Type B pancreatic cell (in vitro differentiated cells): Measurements from ENCODE around the gene CERS6. TPM values are rescaled to one million over a fixed set of nuclear protein-coding genes. Genes with fewer than 3 reads are reported as not detected.
A peak's percentile ranks its signal among the peaks of the same experiment; 100 is the strongest.

Experiments used
- DNase-seq: peaks from one replicate; pipeline ENCODE4 v3.0.0; 2021; ENCODE audit warnings: mixed read lengths; ENCODE audit not compliant: unreplicated experiment; ENCODE audit errors: extremely low spot score
- H3K27ac Mint-ChIP-seq: 2 replicates; pipeline ENCODE4 v1.8.0; 2021; ENCODE audit warnings: mild to moderate bottlenecking, mixed read lengths
- H3K27me3 Mint-ChIP-seq: 2 replicates; pipeline ENCODE4 v1.8.0; 2021; ENCODE audit warnings: mixed read lengths
- H3K36me3 Mint-ChIP-seq: 2 replicates; pipeline ENCODE4 v1.8.0; 2021; ENCODE audit warnings: mixed read lengths
- H3K4me1 Mint-ChIP-seq: one replicate; pipeline ENCODE4 v1.8.0; 2021; ENCODE audit warnings: mixed read lengths; ENCODE audit not compliant: unreplicated experiment
- H3K4me3 Mint-ChIP-seq: 2 replicates; pipeline ENCODE4 v1.8.0; 2021; ENCODE audit warnings: mild to moderate bottlenecking, mixed read lengths
- H3K9me3 Mint-ChIP-seq: 2 replicates; pipeline ENCODE4 v1.8.0; 2021; ENCODE audit warnings: mixed read lengths
- total RNA-seq: library from RNA; stranded (reverse); gene quantifications from 2 replicates; pipeline ENCODE4 v1.2.1, GENCODE V29; 2021; ENCODE audit warnings: low replicate concordance
- TF ChIP-seq, protein P1 (sequence below): fragments of 200-600 bp; sonication (generic); conservative IDR thresholded peaks from 2 replicates; pipeline ENCODE4 v1.5.0; 2021; ENCODE audit warnings: antibody characterized with exemption, mild to moderate bottlenecking

CERS6 gene
- total RNA-seq, 1 donor from 2014 or later, result 43.0 TPM

DNA sequence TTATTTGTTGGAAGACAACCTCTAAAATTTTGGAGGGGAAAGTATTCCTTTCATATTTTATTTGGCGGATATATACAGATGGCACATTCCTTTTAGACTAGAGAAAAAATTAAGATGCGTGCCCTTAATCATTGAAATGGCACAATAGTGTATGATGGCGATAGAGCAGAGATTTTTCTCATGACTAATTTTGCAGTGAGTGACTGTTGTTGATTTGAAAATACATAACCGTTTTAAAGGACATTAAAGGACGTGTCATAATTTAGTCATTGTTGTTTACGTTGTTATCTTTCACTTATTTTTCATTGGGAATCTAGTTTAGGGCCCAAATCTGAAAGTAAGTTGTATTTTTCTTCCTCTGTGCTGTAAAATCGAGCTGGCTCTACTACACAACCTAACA, 61.7 kb downstream of the CERS6 start:
- DNase-seq, result no peak
- H3K4me1 Mint-ChIP-seq, result peaks cover 42% of the 10 kb centered on the region
- no peak overlapping the region for H3K4me3 Mint-ChIP-seq
- peaks cover 5% of the 10 kb centered on the region for H3K36me3 Mint-ChIP-seq
- H3K9me3 Mint-ChIP-seq, result no peaks in the 10 kb centered on the region
- TF ChIP-seq, protein P1, sequence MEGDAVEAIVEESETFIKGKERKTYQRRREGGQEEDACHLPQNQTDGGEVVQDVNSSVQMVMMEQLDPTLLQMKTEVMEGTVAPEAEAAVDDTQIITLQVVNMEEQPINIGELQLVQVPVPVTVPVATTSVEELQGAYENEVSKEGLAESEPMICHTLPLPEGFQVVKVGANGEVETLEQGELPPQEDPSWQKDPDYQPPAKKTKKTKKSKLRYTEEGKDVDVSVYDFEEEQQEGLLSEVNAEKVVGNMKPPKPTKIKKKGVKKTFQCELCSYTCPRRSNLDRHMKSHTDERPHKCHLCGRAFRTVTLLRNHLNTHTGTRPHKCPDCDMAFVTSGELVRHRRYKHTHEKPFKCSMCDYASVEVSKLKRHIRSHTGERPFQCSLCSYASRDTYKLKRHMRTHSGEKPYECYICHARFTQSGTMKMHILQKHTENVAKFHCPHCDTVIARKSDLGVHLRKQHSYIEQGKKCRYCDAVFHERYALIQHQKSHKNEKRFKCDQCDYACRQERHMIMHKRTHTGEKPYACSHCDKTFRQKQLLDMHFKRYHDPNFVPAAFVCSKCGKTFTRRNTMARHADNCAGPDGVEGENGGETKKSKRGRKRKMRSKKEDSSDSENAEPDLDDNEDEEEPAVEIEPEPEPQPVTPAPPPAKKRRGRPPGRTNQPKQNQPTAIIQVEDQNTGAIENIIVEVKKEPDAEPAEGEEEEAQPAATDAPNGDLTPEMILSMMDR, result no peak
- no peaks in the 10 kb centered on the region for H3K27me3 Mint-ChIP-seq
- H3K27ac Mint-ChIP-seq, result no peak overlapping the region

DNA sequence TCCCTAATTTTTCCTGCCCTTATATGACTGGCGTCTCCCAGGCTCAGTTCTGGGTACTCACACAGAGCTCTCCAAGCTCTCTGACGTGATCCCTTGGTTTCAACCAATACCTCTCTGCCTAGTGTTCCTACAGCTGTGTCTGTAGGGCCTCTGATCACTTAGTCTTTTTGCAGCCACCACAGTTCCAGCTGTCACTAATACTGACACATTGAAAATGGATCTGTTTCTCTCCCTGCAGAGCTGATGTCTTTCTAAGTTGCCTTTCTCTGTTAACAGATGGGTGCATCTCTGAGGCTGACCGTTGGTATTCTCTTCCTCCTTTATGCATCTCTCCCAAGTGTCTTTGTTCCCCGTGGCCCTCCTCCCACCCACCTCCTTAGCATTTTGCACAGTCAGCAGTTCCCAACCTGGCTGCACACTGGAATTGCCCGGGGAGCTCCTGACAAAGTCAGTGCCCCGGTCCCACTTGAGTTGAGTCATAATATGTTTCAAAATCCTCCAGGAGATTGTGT, 62.5 kb downstream of the CERS6 start:
- Mint-ChIP-seq H3K4me3 (peak overlapping the region; percentile 49), H3K4me1 (peaks cover 49% of the 10 kb centered on the region), H3K27ac (peak overlapping the region; percentile 74), H3K9me3 (no peaks in the 10 kb centered on the region), H3K27me3 (no peaks in the 10 kb centered on the region), H3K36me3 (peaks cover 4% of the 10 kb centered on the region)
- DNase-seq, result no peak
- TF ChIP-seq, protein P1, result no peak

DNA sequence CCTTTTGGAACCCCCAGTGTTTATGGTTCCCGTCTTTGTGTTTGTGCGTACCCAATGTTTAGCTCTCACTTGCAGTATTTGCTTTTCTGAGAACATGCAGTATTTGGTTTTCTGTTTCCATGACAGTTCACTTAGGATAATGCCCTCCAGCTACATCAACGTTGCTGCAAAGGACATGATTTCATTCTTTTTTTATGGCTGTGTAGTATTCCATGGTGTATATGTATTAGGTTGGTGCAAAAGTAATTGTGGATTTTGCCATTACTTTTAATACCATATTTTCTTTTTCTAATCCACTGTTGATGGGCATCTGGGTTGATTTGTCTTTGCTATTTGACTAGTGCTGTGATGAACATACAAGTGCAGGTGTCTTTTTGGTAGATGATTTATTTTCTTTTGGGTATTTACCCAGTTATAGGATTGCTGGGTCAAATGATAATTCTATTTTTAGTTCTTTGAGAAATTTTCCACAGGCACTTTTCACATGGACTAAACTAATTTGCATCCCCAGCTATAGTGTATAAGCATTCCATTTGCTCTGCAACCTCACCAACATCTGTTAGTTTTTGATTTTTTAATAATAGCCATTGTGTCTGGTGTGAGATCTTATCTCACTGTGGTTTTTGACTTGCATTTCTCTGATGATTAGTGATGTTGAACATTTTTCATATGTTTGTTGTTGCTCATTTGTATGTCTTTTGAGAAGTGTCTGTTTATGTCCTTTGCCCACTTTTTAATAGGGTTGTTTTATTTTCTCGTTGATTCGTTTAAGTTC, 63.6 kb downstream of the CERS6 start:
- Mint-ChIP-seq H3K9me3 (no peaks in the 10 kb centered on the region), H3K27me3 (no peaks in the 10 kb centered on the region), H3K4me1 (peaks cover 52% of the 10 kb centered on the region), H3K27ac (no peak overlapping the region), H3K4me3 (no peak overlapping the region), H3K36me3 (no peaks in the 10 kb centered on the region)
- TF ChIP-seq, protein P1, result no peak
- no peak for DNase-seq

DNA sequence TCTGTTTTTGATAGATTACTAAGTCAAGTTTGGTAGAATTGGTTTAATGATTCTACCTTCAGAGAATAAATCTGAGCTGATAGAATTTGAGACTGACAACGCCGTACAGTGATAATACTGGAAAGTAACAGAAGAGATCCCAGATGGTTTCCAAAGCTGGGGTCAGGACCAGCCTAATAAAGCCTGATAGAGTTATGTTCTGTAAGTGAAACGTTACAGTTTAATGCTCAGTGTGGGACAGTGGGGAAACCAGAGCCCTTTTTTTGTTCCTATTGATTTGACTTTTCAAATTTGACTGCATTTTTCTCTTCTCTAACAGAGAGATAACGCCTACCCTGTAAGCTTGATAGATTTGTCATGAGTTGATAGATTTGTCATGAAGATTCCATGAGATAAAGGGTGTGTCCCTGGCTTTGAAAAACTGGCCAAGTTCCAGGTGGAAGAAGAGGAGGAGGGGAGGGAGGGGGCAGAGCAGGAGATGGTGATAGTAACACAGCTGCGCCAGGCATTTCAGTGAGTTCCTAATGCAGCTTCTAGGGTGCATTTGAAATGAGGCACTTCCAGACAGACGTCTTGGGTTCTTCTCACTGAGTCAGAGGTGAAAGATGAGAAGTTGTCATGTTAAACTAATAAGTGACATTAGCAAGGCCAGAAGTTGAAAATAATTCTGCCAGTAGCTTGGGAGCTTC, 65.1 kb downstream of the CERS6 start:
- H3K4me3 Mint-ChIP-seq, result peak overlapping the region; percentile 44
- no peaks in the 10 kb centered on the region for H3K36me3 Mint-ChIP-seq
- H3K27ac Mint-ChIP-seq, result peak overlapping the region; percentile 52
- no peaks in the 10 kb centered on the region for H3K27me3 Mint-ChIP-seq
- H3K9me3 Mint-ChIP-seq, result no peaks in the 10 kb centered on the region
- H3K4me1 Mint-ChIP-seq, result peaks cover 56% of the 10 kb centered on the region
- TF ChIP-seq, protein P1, result no peak
- no peak for DNase-seq

DNA sequence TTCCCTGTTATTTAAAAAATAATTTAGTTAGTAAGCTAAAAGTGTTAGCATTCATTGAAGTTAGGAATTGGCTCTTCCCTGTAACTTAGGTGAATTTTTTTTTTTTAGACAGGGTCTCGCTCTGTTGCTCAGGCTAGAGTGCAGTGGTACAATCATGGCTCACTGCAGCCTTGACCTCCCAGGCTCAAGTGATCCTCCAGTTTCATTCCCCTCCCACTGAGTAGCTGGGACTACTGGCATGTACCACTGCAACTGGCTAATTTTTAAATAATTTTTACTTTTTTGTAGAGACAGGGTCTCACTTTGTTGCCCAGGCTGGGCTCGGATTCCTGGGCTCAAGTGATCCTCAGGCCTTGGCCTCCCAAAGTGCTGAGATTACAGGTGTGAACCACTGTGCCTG, 66.4 kb downstream of the CERS6 start:
- no peaks in the 10 kb centered on the region for H3K27me3 Mint-ChIP-seq
- H3K4me3 Mint-ChIP-seq, result no peak overlapping the region
- H3K4me1 Mint-ChIP-seq, result peaks cover 59% of the 10 kb centered on the region
- no peak for DNase-seq
- no peaks in the 10 kb centered on the region for H3K36me3 Mint-ChIP-seq
- no peak overlapping the region for H3K27ac Mint-ChIP-seq
- TF ChIP-seq, protein P1, result no peak
- no peaks in the 10 kb centered on the region for H3K9me3 Mint-ChIP-seq
